Breast epithelium (tissue), 4 donors: ENCODE data around the gene CDK14. TPM values are rescaled to one million over a fixed set of nuclear protein-coding genes. Genes with fewer than 3 reads are reported as not detected.

ENCODE experiments used
- DNase-seq, 2 donors: peaks; one replicate each; pipeline ENCODE4 v3.0.0-alpha.2; 2019; ENCODE audit warnings: low spot score in 2 of 2
- H3K27ac ChIP-seq, 2 donors: fragments of 200-600 bp; sonication (generic) in 1 of 2; one replicate each; pipeline ENCODE4 v1.5.1; 2016 to 2019; ENCODE audit warnings: mild to moderate bottlenecking in 1 of 2
- H3K27me3 ChIP-seq, 2 donors: fragments of 200-600 bp; sonication (generic) in 1 of 2; one replicate each; pipeline versions ENCODE4 v1.5.1 to v1.6.0; 2017 to 2019; ENCODE audit warnings: control low read depth in 1 of 2, mild to moderate bottlenecking in 1 of 2
- H3K36me3 ChIP-seq: fragments of 200-600 bp; one replicate; pipeline ENCODE4 v1.5.1; 2019
- H3K4me1 ChIP-seq, 2 donors: fragments of 200-600 bp; sonication (generic); one replicate each; pipeline ENCODE4 v1.5.1; 2016 to 2019; ENCODE audit warnings: control low read depth in 1 of 2
- H3K4me3 ChIP-seq, 3 donors: fragments of 200-600 bp; sonication (generic); 1 replicate in 2 of 3; 2 replicates in 1 of 3; pipeline ENCODE4 v1.5.1; 2016 to 2019; ENCODE audit warnings: mild to moderate bottlenecking in 3 of 3, moderate library complexity in 2 of 3
- H3K9me3 ChIP-seq, 2 donors: fragments of 200-600 bp; sonication (generic) in 1 of 2; one replicate each; pipeline ENCODE4 v1.5.1; 2016 to 2019; ENCODE audit warnings: control low read depth in 1 of 2
- CTCF ChIP-seq, 3 donors: fragments of 450-650 bp; IDR thresholded peaks; one replicate each; pipeline ENCODE4 v1.5.1; 2016 to 2017; ENCODE audit warnings: antibody characterized with exemption in 3 of 3, mild to moderate bottlenecking in 3 of 3, moderate library complexity in 3 of 3
- POLR2A ChIP-seq: fragments of 450-650 bp; IDR thresholded peaks from one replicate; pipeline ENCODE4 v1.6.1; 2016; ENCODE audit warnings: antibody characterized with exemption, mild to moderate bottlenecking, moderate library complexity
- POLR2AphosphoS5 ChIP-seq, 3 donors: sonication (generic); formaldehyde crosslinking; IDR thresholded peaks; one replicate each; pipeline ENCODE4 v1.6.1; 2017; ENCODE audit warnings: antibody characterized with exemption in 3 of 3
- intact Hi-C: fragments of 100-400 bp; cut with DNase I; formaldehyde crosslinking; loops from one replicate; pipeline ENCODE4 v1.15.1; 2023; ENCODE audit warnings: low total_unique reads
- total RNA-seq, 3 donors: library from RNA; depleted of rRNA; stranded (reverse); fragments of >200 nt; gene quantifications; one replicate each; pipeline ENCODE4 v1.1.0, GENCODE V29; 2016

The CDK14 gene
- total RNA-seq, 3 donors from 2014 or later, result 16.3 to 64.7 (median 29.8) TPM

- DNase-seq, result no peak
- Histone ChIP-seq H3K4me3 (no peak overlapping the region), H3K9me3 (no peaks in the 10 kb centered on the region), H3K27ac (no peak overlapping the region), H3K36me3 (no peaks in the 10 kb centered on the region), H3K4me1 (no peaks in the 10 kb centered on the region), H3K27me3 (no peaks in the 10 kb centered on the region)
- intact Hi-C loops, result no loop called here
- TF ChIP-seq POLR2AphosphoS5 (IDR thresholded peaks at IDR 0.05), result no peak
- TF ChIP-seq POLR2A, result no peak
- no peak for TF ChIP-seq CTCF (IDR thresholded peaks at IDR 0.05)
Observed at GRCh38 chr7:90772410-90772809, 176.3 kb downstream of the CDK14 start.

- intact Hi-C loops, result no loop called here
- no peaks in the 10 kb centered on the region for H3K36me3 ChIP-seq
- H3K27ac ChIP-seq, result no peak overlapping the region
- no peak for DNase-seq
- H3K9me3 ChIP-seq, result no peaks in the 10 kb centered on the region
- TF ChIP-seq POLR2AphosphoS5 (IDR thresholded peaks at IDR 0.05) (no peak), CTCF (IDR thresholded peaks at IDR 0.05) (no peak), POLR2A (no peak)
- H3K4me3 ChIP-seq, result no peak overlapping the region
- no peaks in the 10 kb centered on the region for H3K27me3 ChIP-seq
- H3K4me1 ChIP-seq, result no peaks in the 10 kb centered on the region
Observed at GRCh38 chr7:90773269-90773668, 177.1 kb downstream of the CDK14 start.

GRCh38 chr7:90774706-90775105 lies 178.6 kb downstream of the CDK14 start:
- intact Hi-C loops, result no loop called here
- no peaks in the 10 kb centered on the region for H3K9me3 ChIP-seq
- no peak for TF ChIP-seq POLR2AphosphoS5 (IDR thresholded peaks at IDR 0.05)
- no peak for TF ChIP-seq POLR2A
- TF ChIP-seq CTCF (IDR thresholded peaks at IDR 0.05), result no peak
- no peak overlapping the region for H3K27ac ChIP-seq
- no peaks in the 10 kb centered on the region for H3K36me3 ChIP-seq
- no peak for DNase-seq
- no peak overlapping the region for H3K4me3 ChIP-seq
- H3K4me1 ChIP-seq, result no peaks in the 10 kb centered on the region
- H3K27me3 ChIP-seq, result no peaks in the 10 kb centered on the region

- Histone ChIP-seq H3K27me3 (no peaks in the 10 kb centered on the region), H3K36me3 (no peaks in the 10 kb centered on the region), H3K4me3 (no peak overlapping the region), H3K27ac (no peak overlapping the region), H3K4me1 (no peaks in the 10 kb centered on the region), H3K9me3 (no peaks in the 10 kb centered on the region)
- DNase-seq, result no peak
- intact Hi-C loops, result no loop called here
- no peak for TF ChIP-seq POLR2AphosphoS5 (IDR thresholded peaks at IDR 0.05)
Observed at GRCh38 chr7:90775383-90775965, 179.4 kb downstream of the CDK14 start.

- H3K4me3 ChIP-seq, result no peak overlapping the region
- no peaks in the 10 kb centered on the region for H3K9me3 ChIP-seq
- no peak overlapping the region for H3K27ac ChIP-seq
- DNase-seq, result no peak
- no peaks in the 10 kb centered on the region for H3K4me1 ChIP-seq
- TF ChIP-seq POLR2AphosphoS5 (IDR thresholded peaks at IDR 0.05) (no peak), POLR2A (no peak), CTCF (IDR thresholded peaks at IDR 0.05) (no peak)
- no peaks in the 10 kb centered on the region for H3K27me3 ChIP-seq
- intact Hi-C loops, result no loop called here
- no peaks in the 10 kb centered on the region for H3K36me3 ChIP-seq
Observed at GRCh38 chr7:90777041-90777440, 180.9 kb downstream of the CDK14 start.

GRCh38 chr7:90777465-90777864 lies 181.3 kb downstream of the CDK14 start:
- Histone ChIP-seq H3K4me3 (no peak overlapping the region), H3K27ac (no peak overlapping the region)

More at GRCh38 chr7:90777465-90777864, 181.3 kb downstream of the CDK14 start:
- Histone ChIP-seq H3K4me1 (no peaks in the 10 kb centered on the region), H3K9me3 (no peaks in the 10 kb centered on the region), H3K36me3 (no peaks in the 10 kb centered on the region), H3K27me3 (no peaks in the 10 kb centered on the region)
- TF ChIP-seq POLR2A (no peak), POLR2AphosphoS5 (IDR thresholded peaks at IDR 0.05) (no peak), CTCF (IDR thresholded peaks at IDR 0.05) (no peak)
- intact Hi-C loops, result no loop called here
- no peak for DNase-seq
